HG03135 (cell line): ENCODE data around the gene XRCC2.
A peak's percentile ranks its signal among the peaks of the same experiment; 100 is the strongest.
"Not testable (repeated sequence)": the region's sequence is repeated elsewhere in the genome, so short reads cannot be mapped to it uniquely, and the experiment has no call there.

Source experiments
- ATAC-seq: cut with Tn5 transposase; IDR thresholded peaks from one replicate; pipeline ENCODE4 v1.9.1; 2021; ENCODE audit warnings: mild to moderate bottlenecking, moderate library complexity; ENCODE audit not compliant: unreplicated experiment

XRCC2 gene

DNA sequence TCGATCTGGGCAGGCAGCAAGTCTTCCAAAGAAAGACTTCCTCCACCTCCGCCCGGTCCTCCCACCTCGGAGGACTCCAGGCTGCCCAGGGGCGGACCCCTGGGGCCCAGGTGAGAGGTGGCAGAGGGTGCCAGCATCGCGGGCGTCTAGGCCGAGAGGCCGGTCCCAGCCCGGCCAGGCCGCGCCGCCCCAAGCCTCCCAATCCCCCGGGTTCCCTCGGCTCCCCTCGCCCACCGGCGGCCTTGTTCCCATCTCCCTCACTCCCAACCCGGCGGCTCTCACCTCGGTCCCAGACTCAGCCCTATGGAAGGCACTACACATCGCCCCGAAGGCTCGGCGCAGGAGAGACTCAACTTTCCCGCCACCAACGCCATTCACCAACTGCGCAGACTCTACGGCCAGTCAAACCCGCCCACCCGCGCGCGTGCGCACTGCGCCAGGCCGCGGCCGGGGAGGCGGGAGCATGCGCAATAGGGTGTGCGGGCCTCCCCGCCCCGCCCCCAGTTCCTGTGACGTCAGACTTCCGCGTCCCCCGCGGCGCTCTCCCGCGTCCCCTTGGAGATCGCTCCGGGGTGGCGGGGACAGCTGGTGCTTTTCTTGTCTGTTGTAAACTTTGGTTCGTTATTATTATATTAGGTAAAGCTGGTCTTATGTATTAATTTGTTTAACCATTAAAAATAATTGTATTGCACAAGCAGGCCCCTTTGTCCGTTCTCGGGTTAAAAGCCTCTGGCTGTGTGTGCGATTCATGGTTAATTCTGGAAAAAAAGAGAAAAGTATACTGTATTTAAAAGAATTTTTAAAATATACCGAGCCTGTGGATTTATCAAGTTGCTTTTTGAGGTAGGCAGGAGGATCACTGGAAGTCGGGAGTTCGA lies at the start of gene XRCC2:
Gene XRCC2 (minus strand): TSS at position 383 of the 878 bp plus-strand sequence. CDS start 62 bp downstream, at position 321.
- ATAC-seq: peak; percentile 90

DNA sequence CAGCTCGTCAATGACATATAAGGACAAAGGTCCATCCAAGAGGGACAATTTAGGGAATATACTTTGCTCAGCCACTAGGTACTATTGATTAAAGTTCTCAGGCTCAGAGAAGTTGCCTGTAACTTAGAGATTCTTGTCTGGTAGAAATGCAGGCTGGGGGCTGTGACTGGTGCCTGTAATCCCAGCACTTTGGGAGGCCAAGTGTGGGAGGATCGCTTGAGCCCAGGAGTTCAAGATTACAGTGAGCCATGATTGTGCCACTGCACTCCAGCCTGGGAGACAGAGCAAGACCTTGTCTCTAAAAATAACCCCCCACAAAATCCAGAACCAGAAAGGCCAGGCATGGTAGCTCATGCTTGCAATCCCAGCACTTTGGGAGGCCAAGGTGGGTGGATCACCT lies 47.4 kb upstream of the XRCC2 start:
- no peak for ATAC-seq

DNA sequence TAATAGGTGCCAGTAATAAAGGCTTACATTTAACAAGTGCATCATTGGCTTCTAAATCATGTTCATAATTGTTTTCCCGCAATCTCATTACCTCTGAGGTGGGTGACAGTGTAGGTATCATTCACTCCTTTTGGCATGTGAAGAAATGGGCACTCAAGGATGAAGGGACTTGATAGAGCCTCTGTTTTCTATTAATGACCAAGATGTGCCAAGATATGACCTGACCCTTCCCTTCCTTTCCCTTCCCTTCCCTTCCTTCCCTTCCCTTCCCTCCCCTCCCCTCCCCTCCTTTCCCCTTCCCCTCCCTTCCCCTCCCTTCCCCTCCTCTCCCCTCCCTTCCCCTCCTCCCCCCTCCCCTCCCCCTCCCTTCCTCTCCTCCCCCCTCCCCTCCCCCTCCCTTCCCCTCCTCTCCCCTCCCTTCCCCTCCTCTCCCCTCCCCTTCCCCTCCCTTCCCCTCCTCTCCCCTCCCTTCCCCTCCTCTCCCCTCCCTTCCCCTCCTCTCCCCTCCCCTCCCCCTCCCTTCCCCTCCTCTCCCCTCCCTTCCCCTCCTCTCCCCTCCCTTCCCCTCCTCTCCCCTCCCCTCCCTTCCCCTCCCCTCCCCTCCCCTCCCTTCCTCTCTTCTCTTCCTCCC lies 36.6 kb upstream of the XRCC2 start:
- not testable (repeated sequence) for ATAC-seq

DNA sequence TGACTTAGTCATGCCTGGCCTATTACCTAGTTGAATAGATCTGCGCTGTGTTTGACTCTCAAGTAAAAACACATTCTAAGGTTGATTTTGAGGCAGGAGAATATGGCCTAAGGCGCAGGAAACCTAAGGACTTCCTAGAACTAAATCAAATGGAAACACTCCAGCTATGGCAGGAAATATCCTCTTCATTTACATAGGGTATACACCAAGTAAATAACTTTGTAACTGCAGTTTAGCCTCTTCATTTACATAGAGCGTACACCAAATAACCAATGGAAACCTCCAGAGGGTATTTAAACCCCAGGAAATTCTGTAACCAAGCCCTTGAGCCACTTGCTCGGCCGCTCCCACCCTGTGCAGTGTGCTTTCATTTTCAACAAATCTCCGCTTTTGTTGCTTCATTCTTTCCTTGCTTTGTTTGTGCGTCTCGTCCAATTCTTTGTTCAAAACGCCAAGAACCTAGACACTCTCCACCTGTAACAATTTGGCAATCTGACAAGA lies 35.6 kb upstream of the XRCC2 start:
- ATAC-seq: no peak

DNA sequence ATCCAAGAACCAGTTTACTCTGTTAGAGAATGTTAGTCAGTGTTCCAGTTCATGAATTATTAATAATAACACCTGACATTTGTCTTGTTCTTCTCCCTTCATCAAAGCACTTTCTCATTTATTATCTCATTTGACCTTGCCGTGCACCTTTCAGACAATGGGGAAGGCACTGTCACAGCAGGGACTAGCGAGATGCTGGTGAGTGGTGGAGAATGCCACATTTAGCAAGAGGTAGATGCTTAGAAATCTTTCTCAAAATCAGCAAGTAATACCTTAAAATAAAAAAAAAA lies 34.2 kb upstream of the XRCC2 start:
- ATAC-seq: no peak

DNA sequence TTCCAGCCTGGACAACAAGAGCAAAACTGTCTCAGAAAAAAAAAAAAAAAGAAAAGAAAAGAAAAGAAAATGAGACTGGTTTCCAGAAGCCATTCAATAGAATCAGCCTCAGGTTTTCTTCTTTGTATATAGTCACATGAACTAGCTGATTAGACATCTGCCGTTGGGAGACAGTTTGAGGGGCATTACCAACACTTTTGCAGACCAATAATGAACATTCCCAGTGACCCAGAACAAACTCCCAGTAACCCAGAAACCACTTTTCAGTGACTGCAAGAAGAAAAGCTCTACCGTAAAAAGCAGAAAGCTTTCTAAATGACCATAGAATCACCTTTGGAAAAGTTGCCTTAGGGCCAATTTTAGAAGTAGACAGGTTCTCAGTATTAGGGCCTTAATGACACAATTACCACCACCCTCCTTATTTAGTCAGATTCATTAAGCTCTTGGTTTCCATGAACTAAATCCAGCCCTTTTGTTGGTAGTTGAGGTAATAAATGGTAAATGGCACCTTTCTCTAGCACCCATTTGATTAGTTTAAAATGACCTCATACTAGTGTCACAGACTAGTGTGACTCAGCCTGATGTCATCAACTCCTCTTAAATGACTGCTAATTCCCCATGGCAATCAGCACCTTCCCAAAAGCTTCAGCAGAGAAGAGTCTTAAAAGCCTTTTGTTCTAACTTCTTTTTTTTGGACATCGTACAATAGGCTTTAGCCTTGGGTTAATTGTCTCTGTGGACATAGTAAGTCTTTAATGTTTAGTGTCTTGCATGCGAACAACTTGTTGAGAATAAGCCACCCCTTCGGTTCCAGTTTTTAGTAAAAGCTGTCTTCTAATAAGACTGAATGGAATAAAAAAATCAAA lies 33.6 kb upstream of the XRCC2 start:
- no peak for ATAC-seq

DNA sequence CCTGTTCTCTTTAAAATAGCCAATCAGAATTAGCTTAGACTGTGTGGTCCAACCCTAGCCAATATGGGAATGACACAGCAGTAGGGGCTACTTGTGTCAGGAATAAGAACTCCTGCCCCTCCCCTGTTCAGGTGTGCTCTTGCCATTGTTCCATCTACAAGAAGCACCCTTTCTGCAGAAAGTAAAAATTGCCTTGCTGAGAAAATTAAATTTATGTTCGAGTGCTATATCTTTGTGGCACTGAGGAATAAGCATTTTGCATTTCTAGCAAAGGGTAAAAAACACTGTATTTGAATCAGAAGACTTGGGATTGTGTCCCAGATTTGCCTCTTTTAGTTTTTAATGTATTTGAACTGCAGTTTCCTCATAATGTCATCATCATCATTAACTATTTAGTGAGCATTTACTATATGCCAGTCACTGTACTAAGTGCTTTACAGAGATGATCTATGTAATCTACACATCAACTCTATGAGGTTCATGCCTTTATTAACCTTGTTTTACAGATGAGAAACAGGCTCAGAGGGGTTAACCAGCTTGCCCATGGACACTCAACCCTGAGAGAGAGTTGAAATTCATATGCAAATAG lies 28.9 kb upstream of the XRCC2 start:
- no peak for ATAC-seq

DNA sequence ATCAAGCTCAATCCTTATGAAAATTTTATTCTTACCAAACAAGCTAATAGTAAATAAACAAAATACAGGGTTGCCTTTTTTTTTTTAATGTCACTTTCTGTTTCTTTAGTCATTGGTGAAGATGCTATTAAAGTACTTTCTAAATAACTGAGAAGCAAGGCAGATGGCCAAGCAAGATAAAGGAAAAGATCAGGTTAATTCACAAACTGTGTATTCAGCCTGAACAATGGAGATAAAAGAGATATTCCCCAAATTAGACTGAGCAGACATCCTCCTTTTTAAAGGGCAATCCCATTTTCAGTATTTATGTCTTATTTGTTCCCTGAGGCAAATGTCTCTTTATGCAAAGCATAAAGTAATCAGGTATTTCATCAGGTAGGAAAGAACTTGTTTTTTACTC lies 23.1 kb upstream of the XRCC2 start:
- ATAC-seq: no peak

DNA sequence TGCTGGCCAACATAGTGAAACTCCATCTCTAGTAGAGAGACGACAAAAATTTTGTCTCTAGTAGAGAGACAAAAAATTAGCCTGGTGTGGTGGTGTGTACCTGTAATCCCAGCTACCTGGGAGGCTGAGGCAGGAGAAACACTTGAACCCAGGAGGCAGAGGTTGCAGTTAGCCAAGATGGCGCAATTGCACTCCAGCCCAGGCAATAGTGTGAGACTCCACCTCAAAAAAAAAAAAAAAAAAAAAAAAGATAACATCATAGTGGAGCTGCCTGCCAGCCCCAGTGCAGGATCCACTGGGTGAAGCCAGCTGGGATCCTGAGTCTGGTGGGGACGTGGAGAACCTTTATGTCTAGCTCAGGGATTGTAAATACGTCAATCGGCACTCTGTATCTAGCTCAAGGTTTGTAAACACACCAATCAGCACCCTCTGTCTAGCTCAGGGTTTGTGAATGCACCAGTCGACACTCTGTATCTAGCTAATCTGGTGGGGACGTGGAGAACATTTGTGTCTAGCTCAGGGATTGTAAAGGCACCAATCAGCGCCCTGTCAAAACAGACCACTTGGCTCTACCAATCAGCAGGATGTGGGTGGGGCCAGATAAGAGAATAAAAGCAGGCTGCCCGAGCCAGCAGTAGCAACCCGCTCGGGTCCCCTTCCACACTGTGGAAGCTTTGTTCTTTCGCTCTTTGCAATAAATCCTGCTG lies 21.5 kb upstream of the XRCC2 start:
- ATAC-seq: not testable (repeated sequence)

DNA sequence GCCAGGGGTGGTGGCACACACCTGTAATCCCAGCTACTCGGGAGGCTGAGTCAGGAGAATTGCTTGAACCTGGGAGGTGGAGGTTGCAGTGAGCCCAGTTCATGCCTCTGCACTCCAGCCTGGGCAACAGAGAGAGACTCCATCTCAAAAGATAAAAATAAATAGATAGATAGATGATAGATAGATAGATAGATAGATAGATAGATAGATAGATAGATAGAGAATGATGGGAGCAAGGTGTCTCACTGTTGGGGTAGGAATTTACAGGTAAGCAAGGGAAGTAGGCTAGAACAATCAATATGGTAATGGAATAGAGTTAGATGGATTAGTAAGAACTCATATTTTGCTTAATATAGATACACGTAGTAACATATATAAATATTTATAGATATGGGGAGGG lies 16.3 kb upstream of the XRCC2 start:
- not testable (repeated sequence) for ATAC-seq

DNA sequence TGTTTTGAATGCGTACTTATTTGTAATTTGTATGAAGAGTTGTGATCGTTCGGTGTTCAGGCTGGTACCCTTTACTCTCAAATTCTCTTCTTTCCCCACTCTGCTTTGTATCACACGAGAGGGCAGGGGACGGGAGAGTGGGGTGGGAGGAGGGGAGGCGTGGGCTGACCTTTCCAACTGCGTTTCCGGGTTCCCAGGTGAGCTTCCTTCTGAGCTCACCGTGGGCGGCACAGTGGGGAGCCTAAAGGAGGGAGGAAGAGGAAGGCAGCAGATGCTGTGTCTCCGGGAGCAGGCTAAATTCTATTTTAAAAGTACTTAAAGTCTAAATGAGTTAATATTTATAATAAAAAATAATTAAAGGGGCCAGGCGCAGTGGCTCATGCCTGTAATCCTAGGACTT lies 7.4 kb upstream of the XRCC2 start:
- ATAC-seq: no peak

DNA sequence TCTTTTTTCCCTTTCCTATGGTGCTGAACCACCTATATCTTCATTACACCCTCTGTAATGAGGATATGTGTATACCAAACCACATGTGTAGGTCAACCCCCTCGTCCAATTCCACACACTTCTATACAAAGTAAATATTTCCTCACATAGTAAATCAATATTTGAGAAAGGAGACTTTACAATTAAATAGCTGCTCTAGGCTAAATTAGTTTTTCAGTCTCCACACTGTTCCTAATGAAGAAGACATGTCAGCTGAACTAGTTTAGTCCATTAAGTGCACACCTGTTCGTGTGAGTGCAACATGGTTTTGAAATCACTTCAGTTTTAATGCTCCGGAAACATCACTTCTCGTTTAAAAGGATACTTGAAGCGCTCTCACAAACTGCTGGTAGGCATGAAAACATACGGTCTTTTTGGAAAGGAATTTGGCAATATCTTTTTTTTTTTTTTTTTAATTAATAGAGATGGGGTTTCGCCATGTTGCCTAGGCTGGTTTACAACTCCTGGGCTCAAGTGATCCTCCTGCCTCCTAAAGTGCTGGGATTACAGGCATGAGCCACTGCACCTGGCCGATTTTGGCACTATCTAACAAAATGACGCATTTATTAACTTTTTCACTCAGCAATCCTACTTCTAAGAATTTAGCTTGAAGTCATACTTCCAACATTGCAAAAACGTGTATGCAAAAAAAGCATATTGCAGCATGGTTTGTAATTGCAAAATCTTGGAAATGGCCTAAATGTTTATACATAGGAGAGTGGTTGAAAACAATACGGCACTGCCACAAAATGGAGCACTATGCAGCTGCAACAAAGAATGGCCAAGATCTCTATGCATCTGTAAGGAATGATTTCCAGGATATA lies 2.1 kb upstream of the XRCC2 start:
- ATAC-seq: no peak

DNA sequence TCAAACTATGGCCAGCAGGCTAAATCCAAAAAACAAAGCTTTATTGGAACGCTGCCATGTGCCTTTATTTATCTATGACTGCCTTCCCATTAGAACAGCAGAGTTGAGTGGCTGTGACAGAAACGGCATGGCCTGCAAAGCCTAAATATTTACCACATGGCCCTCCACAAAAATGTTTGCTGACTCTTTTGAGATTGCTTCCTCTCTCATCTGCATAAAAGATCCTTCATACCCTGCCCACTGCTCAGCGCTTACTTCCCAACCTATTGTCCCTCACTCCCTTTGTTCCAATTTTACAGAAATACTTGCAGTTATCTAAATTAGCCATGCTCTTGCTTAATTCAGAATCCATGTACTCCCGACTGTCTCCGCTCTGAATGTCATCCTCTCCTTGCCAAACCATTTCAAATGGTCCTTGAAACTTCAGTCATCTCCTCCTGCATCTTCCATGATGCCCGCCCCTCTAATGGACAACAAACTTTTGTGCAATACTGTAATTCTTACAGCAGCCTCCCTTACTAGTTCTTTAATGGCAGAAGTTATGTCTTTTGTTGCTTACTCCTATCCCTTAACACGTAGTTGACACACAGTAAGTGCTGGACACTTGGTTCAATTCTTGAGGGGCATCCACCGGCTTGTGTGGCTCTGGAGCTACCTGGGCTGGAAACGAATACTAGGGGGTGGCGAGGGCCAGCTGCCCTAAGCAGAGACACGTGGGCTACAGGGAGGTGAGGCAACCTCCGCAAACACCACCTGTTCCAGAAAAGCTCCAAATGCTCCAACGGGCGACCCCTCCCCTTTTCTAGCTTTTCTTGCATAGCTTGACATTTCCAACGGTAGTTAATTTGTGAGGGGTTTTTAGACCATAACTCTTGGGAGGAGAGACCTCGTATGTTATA lies 832 bp downstream of the XRCC2 start:
- ATAC-seq: peak; percentile 36

DNA sequence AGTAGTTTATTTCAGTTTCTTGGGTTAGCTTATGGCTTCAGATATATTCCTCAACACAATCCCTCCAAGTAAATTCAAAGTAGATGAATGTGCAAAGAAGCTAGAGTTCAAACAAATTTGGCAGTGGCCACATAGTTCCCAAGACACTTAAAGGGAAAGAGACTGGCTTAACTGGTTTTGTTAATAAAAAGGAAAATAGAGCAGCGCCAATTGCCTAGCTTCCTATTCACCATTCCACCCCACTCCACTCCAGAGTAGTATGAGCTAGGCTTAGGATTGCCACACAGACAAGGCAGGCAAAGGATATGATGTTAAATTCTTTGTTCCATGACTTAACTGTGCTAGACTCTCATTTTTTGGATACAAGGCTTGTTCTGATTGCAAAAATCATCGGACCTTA lies 2.0 kb downstream of the XRCC2 start:
- no peak for ATAC-seq

DNA sequence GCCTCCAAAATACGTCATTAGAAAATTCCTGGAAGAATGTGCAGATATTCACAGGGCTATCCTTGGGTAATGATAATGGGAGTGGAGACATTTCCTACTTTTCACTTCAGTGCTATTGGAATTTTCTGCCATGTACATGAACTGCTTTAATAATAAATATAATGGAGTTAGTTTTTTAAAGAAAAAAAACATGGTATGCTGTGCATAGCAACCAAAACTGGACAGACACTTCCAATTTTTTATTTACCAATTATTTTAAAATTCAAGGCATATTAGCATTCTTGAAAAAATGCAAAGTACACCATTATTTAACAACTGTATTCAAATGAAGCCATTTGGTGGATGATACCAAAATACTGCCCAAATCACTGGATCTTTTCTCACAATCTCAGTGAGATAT lies 3.3 kb downstream of the XRCC2 start:
- ATAC-seq: no peak

DNA sequence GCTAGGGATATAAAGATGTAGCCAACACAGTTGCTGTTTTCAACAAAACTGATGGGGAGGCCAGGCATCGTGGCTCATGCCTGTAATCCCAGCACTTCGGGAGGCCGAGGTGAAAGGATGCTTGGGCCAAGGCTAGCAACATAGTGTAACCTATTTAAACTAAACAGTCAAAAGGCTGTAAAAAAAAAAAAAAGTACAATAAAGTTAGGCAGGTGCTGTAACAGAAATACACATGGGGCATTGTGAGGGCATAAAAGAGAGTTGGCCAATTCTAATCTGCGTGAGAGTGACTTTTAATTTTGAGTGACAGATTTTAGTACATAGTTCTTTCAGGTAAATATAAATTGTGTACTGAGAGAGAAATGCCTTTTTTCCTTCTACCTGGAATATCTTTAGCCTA lies 6.2 kb downstream of the XRCC2 start:
- ATAC-seq: no peak

DNA sequence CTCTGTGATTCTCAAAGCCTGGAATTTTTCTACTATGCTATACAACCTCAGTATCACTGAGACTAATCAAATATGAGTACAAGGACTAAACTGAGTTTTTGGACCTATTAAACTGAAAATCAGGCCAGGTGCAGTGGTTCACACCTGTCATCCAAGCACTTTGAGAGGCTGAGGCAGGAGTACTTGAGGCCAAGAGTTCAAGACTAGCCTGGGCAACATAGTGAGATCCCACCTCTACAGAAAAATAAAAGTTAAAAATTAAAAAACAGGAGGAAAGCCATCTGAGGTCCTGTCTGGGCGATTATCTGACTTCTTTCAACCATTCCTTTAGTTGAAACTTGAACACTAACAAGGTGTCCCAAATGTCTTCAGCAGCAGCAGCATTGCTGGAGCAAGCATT lies 7.0 kb downstream of the XRCC2 start:
- ATAC-seq: no peak

DNA sequence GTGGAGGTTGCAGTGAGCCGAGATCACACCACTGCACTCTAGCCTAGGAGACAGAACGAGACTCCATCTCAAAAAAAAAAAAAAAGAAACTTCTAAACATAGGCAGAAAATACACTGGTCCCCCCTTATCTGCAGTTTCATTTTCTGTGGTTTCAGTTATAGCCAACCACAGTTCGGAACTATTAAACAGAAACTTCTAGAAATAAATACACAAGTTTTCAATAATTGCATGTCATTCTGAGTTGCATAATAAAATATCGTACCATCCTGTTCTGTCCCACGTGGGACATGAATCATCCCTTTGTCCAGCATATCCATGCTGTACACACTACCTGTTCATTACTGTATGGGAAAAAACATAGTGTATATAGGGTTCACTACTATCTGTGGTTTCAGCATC lies 8.0 kb downstream of the XRCC2 start:
- peak; percentile 53 for ATAC-seq

DNA sequence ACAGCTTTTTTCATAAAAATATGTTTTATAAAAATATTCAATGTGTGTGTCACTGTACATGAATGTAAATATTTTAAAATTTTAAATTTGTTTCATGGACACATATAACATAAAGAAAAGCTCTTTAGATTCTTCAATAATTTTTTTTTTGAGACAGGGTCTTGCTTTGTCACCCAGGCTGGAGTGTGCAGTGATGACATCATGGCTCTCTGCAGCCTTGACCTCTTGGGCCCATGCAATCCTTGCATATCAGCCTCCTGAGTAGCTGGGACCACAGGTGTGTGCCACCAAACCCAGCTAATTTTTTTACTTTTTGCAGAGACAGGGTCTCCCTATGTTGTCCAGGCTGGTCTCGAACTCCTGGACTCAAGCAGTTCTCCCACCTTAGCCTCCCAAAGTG lies 9.9 kb downstream of the XRCC2 start:
- ATAC-seq: no peak
